ENCODE data around the gene NPIPA1. TPM values are rescaled to one million over a fixed set of nuclear protein-coding genes. Genes with fewer than 3 reads are reported as not detected.
A peak's percentile ranks its signal among the peaks of the same experiment; 100 is the strongest.
"Not testable (repeated sequence)": the region's sequence is repeated elsewhere in the genome, so short reads cannot be mapped to it uniquely, and the experiment has no call there.

NPIPA1 gene
- total and polyA plus RNA-seq, 4 donors: 62.2 to 212 (median 167) TPM

DNA sequence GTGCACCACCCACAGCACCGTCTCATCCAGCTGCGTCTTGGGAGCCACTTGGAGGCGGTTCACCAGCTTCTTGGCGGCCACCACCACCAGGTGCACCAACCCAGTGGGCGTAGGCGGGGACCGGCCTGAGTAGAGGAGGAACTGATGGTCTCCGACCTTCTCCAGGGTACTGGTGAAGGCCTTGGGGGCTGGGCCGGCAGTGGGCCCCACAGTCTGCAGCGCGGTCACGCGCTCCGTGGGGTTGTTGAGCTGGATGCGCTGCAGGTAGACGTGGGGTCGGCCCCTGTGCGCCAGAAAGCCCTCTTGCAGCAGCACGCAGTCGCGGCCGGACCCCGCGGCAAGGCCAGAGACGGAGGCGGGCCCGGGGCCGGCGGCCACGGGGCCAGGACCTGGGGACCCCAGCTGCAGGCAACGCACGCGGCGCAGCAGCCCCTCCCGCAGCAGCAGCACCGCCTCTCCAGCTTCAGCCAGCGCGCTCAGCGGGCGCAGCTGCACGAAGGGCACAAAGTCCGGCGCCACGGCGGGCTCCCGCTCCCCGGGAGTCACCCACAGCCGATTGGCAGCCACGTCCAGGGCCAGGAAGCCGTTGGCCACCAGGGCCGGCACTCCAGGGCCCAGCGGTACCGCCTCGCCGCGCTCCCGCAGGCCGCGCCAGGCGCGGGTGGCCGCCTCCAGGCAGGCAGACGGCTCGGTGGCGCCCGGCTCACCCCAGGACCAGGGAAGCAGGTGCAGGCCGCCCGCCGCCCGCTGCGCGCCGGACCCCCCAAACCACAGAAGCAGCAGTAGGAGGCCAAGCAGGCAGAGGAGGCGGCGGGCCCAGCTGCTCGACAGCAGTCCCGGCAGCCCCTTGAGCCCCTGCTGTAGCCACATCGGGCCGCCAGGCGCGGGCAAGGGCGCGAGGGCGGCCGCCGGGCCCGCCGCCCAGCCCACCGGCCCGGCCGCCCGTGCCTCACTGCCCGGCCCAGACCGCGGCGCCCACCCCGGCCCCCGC lies 52.3 kb downstream of the NPIPA1 start:
- 32% methylated on average over 60 of the region's 98 CpGs for WGBS (ENCODE audit: insufficient coverage)
- not testable (repeated sequence) for H3K4me3 ChIP-seq (ENCODE audit: low read depth, low read length); H3K9me3 ChIP-seq (ENCODE audit: control insufficient read depth, insufficient read depth, low read length); H3K27ac ChIP-seq (ENCODE audit: low read depth, low read length); H3K27me3 ChIP-seq (ENCODE audit: control insufficient read depth, insufficient read depth, low read length)
- H3K4me1 ChIP-seq (ENCODE audit: control insufficient read depth, insufficient read depth, low read length): peaks cover 12% of the 10 kb centered on the region
- H3K36me3 ChIP-seq (ENCODE audit: control insufficient read depth, insufficient read depth, low read length): peaks cover 13% of the 10 kb centered on the region
- DNase-seq (ENCODE audit: low read depth in 4 of 6, low spot score in 6 of 6): peak in 2 of 6 donors; percentile 8 to 30

DNA sequence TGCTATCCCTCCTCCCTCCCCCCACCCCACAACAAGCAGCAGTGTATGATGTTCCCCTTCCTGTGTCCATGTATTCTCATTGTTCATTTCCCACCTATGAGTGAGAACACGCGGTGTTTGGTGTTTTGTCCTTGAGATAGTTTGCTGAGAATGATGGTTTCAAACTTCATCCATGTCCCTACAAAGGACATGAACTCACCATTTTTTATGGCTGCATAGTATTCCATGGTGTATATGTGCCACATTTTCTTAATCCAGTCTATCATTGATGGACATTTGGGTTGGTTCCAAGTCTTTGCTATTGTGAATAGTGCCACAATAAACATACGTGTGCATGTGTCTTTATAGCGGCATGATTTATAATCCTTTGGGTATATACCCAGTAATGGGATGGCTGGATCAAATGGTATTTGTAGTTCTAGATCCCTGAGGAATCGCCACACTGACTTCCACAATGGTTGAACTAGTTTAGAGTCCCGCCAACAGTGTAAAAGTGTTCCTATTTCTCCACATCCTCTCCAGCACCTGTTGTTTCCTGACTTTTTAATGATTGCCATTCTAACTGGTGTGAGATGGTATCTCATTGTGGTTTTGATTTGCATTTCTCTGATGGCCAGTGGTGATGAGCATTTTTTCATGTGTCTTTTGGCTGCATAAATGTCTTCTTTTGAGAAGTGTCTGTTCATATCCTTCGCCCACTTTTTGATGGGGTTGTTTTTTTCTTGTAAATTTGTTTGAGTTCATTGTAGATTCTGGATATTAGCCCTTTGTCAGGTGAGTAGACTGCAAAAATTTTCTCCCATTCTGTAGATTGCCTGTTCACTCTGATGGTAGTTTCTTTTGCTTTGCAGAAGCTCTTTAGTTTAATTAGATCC lies 56.3 kb downstream of the NPIPA1 start:
- not testable (repeated sequence) for H3K4me3 ChIP-seq (ENCODE audit: low read depth, low read length); DNase-seq (ENCODE audit: low read depth in 4 of 6, low spot score in 6 of 6); H3K27ac ChIP-seq (ENCODE audit: low read depth, low read length); H3K9me3 ChIP-seq (ENCODE audit: control insufficient read depth, insufficient read depth, low read length); H3K27me3 ChIP-seq (ENCODE audit: control insufficient read depth, insufficient read depth, low read length); H3K36me3 ChIP-seq (ENCODE audit: control insufficient read depth, insufficient read depth, low read length)
- H3K4me1 ChIP-seq (ENCODE audit: control insufficient read depth, insufficient read depth, low read length): peaks cover 12% of the 10 kb centered on the region
- WGBS (ENCODE audit: insufficient coverage): no CpG with 5 or more reads among the region's 7 CpGs

DNA sequence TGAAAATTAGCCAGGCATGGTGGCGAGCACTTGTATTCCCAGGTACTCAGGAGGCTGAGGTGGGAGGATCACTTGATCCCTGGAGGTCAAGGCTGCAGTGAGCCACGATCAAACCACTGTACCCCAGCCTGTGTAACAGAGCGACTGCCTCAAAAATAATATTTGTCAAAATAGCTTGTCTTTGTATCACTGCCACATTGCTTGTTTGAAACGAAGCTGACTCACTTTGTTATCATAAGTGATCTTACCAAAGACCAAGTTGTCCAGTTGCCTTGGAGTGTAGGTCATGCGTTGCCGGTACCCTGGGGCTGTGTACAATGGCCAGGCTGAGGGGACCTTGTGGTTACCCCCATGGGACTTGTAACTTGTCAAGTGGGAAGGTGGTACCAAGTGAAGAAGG lies 59.5 kb downstream of the NPIPA1 start:
- not testable (repeated sequence) for H3K27me3 ChIP-seq (ENCODE audit: control insufficient read depth, insufficient read depth, low read length); H3K36me3 ChIP-seq (ENCODE audit: control insufficient read depth, insufficient read depth, low read length); H3K4me1 ChIP-seq (ENCODE audit: control insufficient read depth, insufficient read depth, low read length); H3K4me3 ChIP-seq (ENCODE audit: low read depth, low read length); H3K9me3 ChIP-seq (ENCODE audit: control insufficient read depth, insufficient read depth, low read length); DNase-seq (ENCODE audit: low read depth in 4 of 6, low spot score in 6 of 6); H3K27ac ChIP-seq (ENCODE audit: low read depth, low read length)
- WGBS (ENCODE audit: insufficient coverage): 80% methylated on average over 2 of the region's 6 CpGs

DNA sequence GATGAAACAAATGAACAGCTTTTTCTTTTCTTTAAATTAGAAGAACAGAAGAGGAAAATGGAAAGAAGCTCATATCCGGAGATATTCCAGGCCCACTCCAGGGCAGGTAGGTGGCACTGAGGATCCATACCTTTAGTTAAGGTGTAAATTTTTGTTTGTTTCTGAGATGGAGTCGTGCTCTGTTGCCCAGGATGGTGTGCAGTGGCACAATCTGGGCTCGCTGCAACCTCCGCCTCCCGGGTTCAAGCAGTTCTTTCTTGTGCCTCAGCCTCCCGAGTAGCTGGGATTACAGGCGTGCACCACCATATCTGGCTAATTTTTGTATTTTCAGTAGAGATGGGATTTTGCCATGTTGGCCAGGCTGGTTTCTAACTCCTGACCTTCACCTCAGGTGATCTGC lies 61.1 kb downstream of the NPIPA1 start:
- H3K27me3 ChIP-seq (ENCODE audit: control insufficient read depth, insufficient read depth, low read length); H3K36me3 ChIP-seq (ENCODE audit: control insufficient read depth, insufficient read depth, low read length); H3K9me3 ChIP-seq (ENCODE audit: control insufficient read depth, insufficient read depth, low read length); H3K4me3 ChIP-seq (ENCODE audit: low read depth, low read length); H3K27ac ChIP-seq (ENCODE audit: low read depth, low read length); H3K4me1 ChIP-seq (ENCODE audit: control insufficient read depth, insufficient read depth, low read length); DNase-seq (ENCODE audit: low read depth in 4 of 6, low spot score in 6 of 6): not testable (repeated sequence)
- WGBS (ENCODE audit: insufficient coverage): 96% methylated on average over 5 of the region's 7 CpGs

DNA sequence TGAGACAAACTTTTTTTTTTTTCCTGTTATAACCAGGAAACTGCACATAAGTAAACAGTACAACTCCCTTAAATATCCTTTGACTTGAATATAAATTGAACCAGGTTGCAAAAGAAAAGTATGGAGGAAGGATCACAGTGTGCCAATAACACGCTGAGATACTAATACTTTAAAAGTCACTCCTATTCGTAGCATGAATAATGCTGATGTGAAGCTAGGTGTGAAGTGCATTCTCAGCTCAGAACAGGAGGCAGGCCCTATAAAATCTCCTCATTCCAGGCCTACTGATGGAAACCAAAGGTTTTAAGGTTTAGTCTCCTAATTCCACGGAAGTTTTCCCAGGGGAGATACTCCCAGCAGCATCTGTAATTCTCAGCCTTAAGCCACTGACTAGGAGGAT lies 62.6 kb downstream of the NPIPA1 start:
- not testable (repeated sequence) for H3K4me1 ChIP-seq (ENCODE audit: control insufficient read depth, insufficient read depth, low read length); H3K4me3 ChIP-seq (ENCODE audit: low read depth, low read length); H3K9me3 ChIP-seq (ENCODE audit: control insufficient read depth, insufficient read depth, low read length); H3K27ac ChIP-seq (ENCODE audit: low read depth, low read length); DNase-seq (ENCODE audit: low read depth in 4 of 6, low spot score in 6 of 6); H3K36me3 ChIP-seq (ENCODE audit: control insufficient read depth, insufficient read depth, low read length); H3K27me3 ChIP-seq (ENCODE audit: control insufficient read depth, insufficient read depth, low read length)
- WGBS (ENCODE audit: insufficient coverage): 80% methylated on average over 1 of the region's 3 CpGs

Small RNA genes within 50 kb of the gene (small RNA-seq; reads per million reads assigned to genes)
- gene AC138932.4 (ENCODE audit: low replicate concordance) (not detected), gene MIR3180-1 (ENCODE audit: low replicate concordance) (not detected), gene MIR3670-1 (ENCODE audit: low replicate concordance) (not detected), gene MIR6511A1 (ENCODE audit: low replicate concordance) (not detected), gene MIR6770-1 (ENCODE audit: low replicate concordance) (not detected), gene RF00019 (ENCODE audit: low replicate concordance) (not detected)

Other genes starting within 250 kb of the NPIPA1 start
- under 1 TPM in 1 of 2 donors, not detected in 1; 0.22 TPM for gene PLA2G10, start 243.1 kb upstream of the NPIPA1 start, total RNA-seq
- gene PLA2G10, start 243.1 kb upstream of the NPIPA1 start, polyA plus RNA-seq (ENCODE audit: insufficient read length in 2 of 2): under 1 TPM in 1 of 2 donors, not detected in 1; 0.39 TPM
- gene NPIPA3, start 234.0 kb upstream of the NPIPA1 start, total RNA-seq: under 1 TPM; 0.30 to 0.88 TPM
- 10 to 100 TPM; 15.6 to 24.4 TPM for gene NPIPA3, start 234.0 kb upstream of the NPIPA1 start, polyA plus RNA-seq (ENCODE audit: insufficient read length in 2 of 2)
- under 1 TPM in 1 of 2 donors, not detected in 1; 0.44 TPM for gene NPIPA2, start 194.9 kb upstream of the NPIPA1 start, total RNA-seq
- gene NPIPA2, start 194.9 kb upstream of the NPIPA1 start, polyA plus RNA-seq (ENCODE audit: insufficient read length in 2 of 2): 1 to 10 TPM in 1 of 2 donors, not detected in 1; 6.9 TPM
- gene NOMO1, start 103.7 kb upstream of the NPIPA1 start, total RNA-seq: 10 to 100 TPM; 75.7 to 92.8 TPM
- gene NOMO1, start 103.7 kb upstream of the NPIPA1 start, polyA plus RNA-seq (ENCODE audit: insufficient read length in 2 of 2): 100 to 1,000 TPM; 106 to 115 TPM
- gene PDXDC1, start 37.6 kb downstream of the NPIPA1 start, total RNA-seq: 10 to 100 TPM; 54.3 to 61.4 TPM
- gene PDXDC1, start 37.6 kb downstream of the NPIPA1 start, polyA plus RNA-seq (ENCODE audit: insufficient read length in 2 of 2): 10 to 100 TPM; 52.3 to 82.9 TPM
- gene NTAN1, start 118.6 kb downstream of the NPIPA1 start, total RNA-seq: 10 to 100 TPM; 35.3 to 36.8 TPM
- 10 to 100 TPM; 45.3 to 53.6 TPM for gene NTAN1, start 118.6 kb downstream of the NPIPA1 start, polyA plus RNA-seq (ENCODE audit: insufficient read length in 2 of 2)
- gene RRN3, start 156.8 kb downstream of the NPIPA1 start, total RNA-seq: 10 to 100 TPM; 36.2 to 43.4 TPM
- gene RRN3, start 156.8 kb downstream of the NPIPA1 start, polyA plus RNA-seq (ENCODE audit: insufficient read length in 2 of 2): 10 to 100 TPM; 31.9 to 37.2 TPM